OCI-LY3 (cell line): ENCODE measurements around the gene ATG7.

Experiments used
- EZH2phosphoT487 ChIP-seq: fragments of 200-600 bp; shearing (Covaris generic); IDR thresholded peaks from 2 replicates; pipeline ENCODE4 v1.6.1; 2018; ENCODE audit warnings: antibody characterized with exemption, mixed run types, low read depth
- TF ChIP-seq, protein P1 (sequence below): fragments of 200-600, 300-600 bp; sonication (generic); IDR thresholded peaks from 2 replicates; pipeline ENCODE4 v1.5.1; 2014; ENCODE audit warnings: antibody characterized with exemption, low read length, low read depth

DNA sequence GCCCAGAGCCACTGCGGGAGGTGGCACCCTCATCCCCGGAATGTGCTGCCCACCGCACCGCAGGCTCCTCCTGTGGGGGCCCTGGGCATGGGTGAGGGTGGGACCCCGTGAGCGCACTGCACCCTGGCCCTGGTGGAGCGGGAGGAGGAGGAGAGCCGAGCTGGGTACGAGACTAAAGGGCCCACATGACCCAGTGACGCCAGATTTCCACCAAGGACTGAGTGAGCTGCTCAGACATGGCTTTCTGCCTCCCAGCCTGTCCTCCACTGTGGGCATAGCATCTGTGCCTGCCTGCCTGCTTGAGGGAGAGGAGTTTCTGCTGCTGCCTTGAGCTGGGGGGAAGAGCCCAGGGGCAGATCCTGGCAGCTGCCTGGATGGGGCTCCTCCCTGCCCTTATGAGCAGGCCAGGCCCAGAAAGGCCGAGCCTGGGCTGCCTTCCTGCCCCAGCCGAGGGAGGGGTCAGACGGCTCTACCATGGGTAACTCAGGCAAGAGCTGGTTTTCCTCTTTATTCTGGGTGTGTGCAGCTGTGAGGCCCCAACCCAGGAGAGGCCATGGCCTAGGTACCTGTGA is 283.1 kb downstream of the ATG7 start:
- TF ChIP-seq, protein P1, sequence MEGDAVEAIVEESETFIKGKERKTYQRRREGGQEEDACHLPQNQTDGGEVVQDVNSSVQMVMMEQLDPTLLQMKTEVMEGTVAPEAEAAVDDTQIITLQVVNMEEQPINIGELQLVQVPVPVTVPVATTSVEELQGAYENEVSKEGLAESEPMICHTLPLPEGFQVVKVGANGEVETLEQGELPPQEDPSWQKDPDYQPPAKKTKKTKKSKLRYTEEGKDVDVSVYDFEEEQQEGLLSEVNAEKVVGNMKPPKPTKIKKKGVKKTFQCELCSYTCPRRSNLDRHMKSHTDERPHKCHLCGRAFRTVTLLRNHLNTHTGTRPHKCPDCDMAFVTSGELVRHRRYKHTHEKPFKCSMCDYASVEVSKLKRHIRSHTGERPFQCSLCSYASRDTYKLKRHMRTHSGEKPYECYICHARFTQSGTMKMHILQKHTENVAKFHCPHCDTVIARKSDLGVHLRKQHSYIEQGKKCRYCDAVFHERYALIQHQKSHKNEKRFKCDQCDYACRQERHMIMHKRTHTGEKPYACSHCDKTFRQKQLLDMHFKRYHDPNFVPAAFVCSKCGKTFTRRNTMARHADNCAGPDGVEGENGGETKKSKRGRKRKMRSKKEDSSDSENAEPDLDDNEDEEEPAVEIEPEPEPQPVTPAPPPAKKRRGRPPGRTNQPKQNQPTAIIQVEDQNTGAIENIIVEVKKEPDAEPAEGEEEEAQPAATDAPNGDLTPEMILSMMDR, result no peak
- no peak for TF ChIP-seq EZH2phosphoT487
